Endometrial microvascular endothelial cells (primary cell): ENCODE results near the gene CTDP1. TPM values are rescaled to one million over a fixed set of nuclear protein-coding genes. Genes with fewer than 3 reads are reported as not detected.
"Not testable (repeated sequence)": the region's sequence is repeated elsewhere in the genome, so short reads cannot be mapped to it uniquely, and the experiment has no call there.

Source experiments
- in situ Hi-C: cut with HindIII; loops from 2 replicates; pipeline ENCODE4 v1.10.0; 2017; ENCODE audit warnings: low sequenced_read_pairs, low pct_unique_long_range_greater_than_20kb; ENCODE audit errors: inconsistent ontology term
- total RNA-seq: library from RNA; depleted of rRNA; stranded (reverse); fragments of >200 nt; gene quantifications from one replicate; pipeline ENCODE4 v1.2.3, GENCODE V29; 2015; ENCODE audit errors: inconsistent ontology term

Gene CTDP1
- total RNA-seq, 1 donor from 2014 or later = 26.1 TPM

GRCh38 chr18:79733986-79734770 lies 54.6 kb downstream of the CTDP1 start:
- in situ Hi-C loops = no loop called here

GRCh38 chr18:79735071-79735980 lies 55.7 kb downstream of the CTDP1 start:
- in situ Hi-C loops = no loop called here

GRCh38 chr18:79736230-79736629 lies 56.6 kb downstream of the CTDP1 start:
- in situ Hi-C loops = no loop called here

- in situ Hi-C loops = no loop called here
Observed at GRCh38 chr18:79736846-79737245, 57.2 kb downstream of the CTDP1 start.

- in situ Hi-C loops = no loop called here
Observed at GRCh38 chr18:79737426-79737825, 57.8 kb downstream of the CTDP1 start.

- in situ Hi-C loops = no loop called here
Observed at GRCh38 chr18:79738041-79738461, 58.4 kb downstream of the CTDP1 start.

GRCh38 chr18:79738581-79739439 lies 59.2 kb downstream of the CTDP1 start:
- in situ Hi-C loops = no loop called here

- in situ Hi-C loops = no loop called here
Observed at GRCh38 chr18:79739440-79739778, 59.8 kb downstream of the CTDP1 start.

- in situ Hi-C loops = not testable (repeated sequence)
Observed at GRCh38 chr18:79740047-79740446, 60.4 kb downstream of the CTDP1 start.

- in situ Hi-C loops = no loop called here
Observed at GRCh38 chr18:79740521-79741361, 61.1 kb downstream of the CTDP1 start.

GRCh38 chr18:79741362-79741700 lies 61.7 kb downstream of the CTDP1 start:
- in situ Hi-C loops = no loop called here

- in situ Hi-C loops = no loop called here
Observed at GRCh38 chr18:79742076-79742475, 62.5 kb downstream of the CTDP1 start.

GRCh38 chr18:79744625-79745024 lies 65.0 kb downstream of the CTDP1 start:
- in situ Hi-C loops = no loop called here

GRCh38 chr18:79746730-79747129 lies 67.1 kb downstream of the CTDP1 start:
- in situ Hi-C loops = no loop called here

- in situ Hi-C loops = no loop called here
Observed at GRCh38 chr18:79747156-79747845, 67.7 kb downstream of the CTDP1 start.

- in situ Hi-C loops = no loop called here
Observed at GRCh38 chr18:79748321-79749180, 68.9 kb downstream of the CTDP1 start.
